GM18499 (cell line): ENCODE measurements around the gene MYPN.

Experiments used
- ATAC-seq: cut with Tn5 transposase; IDR thresholded peaks from one replicate; pipeline ENCODE4 v1.9.1; 2021; ENCODE audit warnings: moderate number of reproducible peaks; ENCODE audit not compliant: insufficient read depth, unreplicated experiment

Gene MYPN

DNA sequence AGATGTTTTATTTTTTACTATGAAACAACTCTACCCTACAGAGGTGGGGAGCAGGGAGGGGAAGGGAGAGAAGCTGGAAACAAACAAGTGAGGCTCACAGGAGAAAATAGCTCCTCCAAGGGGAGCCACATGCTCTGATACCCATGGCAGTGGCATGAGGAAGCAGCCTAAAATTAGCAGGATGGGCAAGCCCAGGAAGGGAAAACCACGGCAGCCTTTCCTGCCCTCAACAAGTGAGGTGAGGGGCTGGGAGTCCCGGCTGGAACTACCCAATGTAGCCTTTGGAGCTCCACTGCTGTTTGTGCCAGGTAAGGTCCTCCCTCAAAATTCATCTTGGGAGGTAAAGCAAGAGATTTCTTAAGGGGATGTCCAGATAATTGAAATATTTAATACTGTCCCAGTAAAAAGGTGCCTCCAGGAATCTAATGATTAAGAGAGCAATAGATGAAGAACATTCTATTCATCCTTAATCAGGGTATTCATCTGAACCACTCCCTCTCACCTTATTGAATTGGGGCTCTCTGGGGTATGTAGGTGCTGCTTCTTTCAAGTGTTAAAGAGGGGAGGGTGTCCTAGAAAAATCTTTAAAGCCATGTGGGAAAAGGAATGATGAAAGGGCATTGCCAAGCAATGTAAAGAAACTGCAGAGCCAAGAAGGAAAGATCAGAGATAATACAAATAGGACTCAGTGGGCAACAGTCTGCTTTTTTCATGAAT is 21.4 kb upstream of the MYPN start:
- ATAC-seq: no peak

DNA sequence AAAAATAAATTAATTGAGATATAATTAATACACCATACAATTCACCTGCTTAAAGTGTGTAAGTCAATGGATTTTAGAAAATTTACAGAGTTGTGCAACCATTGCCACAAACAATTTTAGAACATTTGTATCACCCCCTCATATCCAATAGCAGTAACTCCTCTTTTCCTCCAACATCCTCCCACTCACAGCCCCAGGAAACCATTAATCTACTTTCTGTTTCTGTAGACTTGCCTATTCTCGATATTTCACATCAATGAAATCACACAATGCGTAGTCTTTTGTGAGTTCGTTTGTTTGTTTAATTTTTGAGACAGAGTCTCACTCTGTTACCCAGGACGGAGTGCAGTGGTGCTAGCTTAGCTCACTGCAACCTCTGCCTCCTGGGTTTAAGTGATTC is 20.5 kb upstream of the MYPN start:
- no peak for ATAC-seq

DNA sequence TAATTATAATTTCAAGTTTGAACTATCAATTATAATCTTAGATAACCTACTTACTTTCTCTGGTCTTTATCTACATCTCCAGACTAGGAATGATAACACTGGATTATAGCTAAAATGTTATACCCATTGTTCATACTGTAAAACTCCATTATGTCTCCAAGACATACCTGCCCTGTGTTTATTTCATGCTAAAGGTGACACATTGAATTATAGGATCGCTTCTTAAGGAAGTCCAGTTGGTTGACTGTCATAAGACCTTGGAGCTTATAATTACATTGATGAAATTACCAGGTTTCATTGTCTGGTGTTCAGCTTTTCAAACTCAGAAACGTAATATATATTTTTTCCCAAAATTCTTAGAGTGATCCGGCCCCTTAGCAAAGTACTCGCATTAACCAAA is 18.7 kb upstream of the MYPN start:
- ATAC-seq: no peak

GRCh38 chr10:68092512-68092911 is 16.8 kb upstream of the MYPN start:
- ATAC-seq: no peak

DNA sequence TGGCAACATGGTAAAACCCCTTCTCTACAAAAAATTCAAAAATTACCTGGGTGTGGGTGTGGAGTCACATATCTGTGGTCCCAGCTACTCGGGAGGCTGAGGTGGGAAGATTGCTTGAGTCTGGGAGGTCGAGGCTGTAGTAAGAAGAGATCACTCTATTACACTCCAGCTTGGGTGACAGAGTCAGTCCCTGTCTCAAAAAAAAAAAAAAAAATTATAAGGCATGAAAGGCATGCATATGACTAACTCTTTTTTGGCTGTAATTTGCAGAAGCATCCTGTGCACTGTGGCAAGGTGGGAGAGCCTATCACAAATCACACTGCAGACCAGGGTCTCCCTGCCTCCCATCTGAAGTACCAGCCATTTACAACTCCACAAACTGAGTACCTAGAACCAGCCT is 14.1 kb upstream of the MYPN start:
- no peak for ATAC-seq

DNA sequence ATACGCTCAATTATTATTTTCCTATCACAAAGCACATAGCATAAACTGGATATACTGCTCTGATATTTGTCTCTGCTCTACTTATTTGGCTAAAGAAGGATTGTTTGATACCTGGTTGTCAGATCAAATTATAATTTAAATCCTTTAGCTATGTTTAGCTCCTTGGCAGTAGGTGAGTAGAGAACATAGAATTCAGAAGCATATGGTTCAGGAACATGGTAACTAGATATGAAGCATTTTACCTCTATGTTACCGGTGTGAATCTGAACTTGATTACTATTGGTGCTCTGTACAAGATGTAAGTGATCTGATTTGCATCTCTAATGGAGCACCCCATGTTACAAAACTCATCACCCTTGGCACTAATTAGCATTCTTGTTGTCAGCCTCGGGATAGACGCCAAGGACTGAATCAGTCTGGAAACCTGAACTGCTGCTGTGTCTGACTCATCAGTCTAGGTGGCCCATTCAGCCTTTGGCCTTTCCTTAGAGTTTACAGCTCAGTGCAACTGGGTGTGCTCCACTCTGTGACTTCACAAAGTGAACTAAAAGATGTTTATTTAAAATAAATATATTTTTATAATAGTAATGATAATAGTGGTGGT is 12.3 kb upstream of the MYPN start:
- no peak for ATAC-seq

GRCh38 chr10:68099736-68100135 is 9.6 kb upstream of the MYPN start:
- ATAC-seq: no peak

DNA sequence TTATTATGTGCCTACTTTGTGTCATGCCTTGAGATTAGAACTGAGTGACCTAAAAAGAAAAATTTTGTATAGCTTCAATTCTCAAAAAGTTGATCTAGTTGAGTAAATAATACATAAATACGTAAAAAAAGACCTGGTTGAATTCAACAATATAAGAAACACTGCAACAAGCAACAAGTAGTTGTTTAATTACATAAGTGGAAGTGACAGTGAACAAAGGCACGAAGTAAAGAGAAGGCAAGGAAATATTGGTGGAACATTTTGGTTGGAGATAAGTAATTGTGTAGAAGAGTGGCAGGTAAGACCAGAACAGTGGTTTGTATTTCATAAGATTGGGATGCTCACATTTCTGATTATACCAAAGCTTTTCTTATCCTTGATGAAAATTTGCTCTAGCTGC is 8.2 kb upstream of the MYPN start:
- no peak for ATAC-seq

DNA sequence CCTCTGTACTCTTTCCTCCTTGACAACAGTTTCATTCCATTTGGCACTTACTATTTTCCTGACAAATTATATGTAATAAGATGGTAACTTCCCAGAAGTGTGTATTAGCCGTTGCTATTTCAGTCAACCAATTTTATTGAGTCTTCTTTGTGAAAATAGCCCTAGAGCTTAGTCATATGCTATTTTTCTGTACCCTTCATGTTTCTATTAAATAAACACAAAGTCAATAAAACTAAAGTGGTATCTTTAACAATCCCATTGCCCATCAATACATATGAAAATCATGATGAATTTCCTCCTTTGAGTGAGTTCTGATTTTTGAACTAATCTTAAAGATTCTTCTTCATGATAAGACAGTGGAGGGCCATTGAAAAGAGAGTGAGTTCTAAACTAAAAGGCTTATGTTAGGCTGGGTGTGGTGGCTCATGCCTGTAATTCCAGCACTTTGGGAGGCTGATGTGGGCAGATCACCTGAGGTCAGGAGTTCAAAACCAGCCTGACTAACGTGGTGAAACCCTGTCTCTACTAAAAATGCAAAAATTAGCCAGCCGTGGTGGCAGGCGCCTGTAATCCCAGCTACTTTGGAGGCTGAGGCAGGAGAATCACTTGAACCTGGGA is 5.9 kb upstream of the MYPN start:
- ATAC-seq: no peak

- ATAC-seq: no peak
Observed at GRCh38 chr10:68103901-68104300, 5.4 kb upstream of the MYPN start.

- no peak for ATAC-seq
Observed at GRCh38 chr10:68105820-68106219, 3.5 kb upstream of the MYPN start.

- ATAC-seq: no peak
Observed at GRCh38 chr10:68106656-68107055, 2.6 kb upstream of the MYPN start.

- no peak for ATAC-seq
Observed at GRCh38 chr10:68107651-68108050, 1.6 kb upstream of the MYPN start.

DNA sequence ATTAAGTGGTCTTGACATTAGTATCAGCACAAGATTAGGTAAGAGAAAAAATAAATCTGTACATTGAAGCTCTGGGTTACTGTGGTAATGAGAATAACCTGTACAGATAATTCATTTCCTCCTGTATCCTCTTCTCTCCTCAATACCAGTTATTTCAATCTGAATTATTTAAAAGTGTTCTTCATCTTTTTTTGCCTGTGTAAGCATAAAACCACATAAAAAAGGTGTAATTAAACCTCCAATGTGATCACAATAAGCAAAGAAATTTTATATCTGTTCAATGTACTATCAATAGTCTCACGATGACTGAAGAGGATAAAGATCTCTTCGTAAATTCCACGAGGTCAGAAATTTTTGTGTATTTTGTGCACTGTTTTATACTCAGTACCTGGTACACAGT is 1.2 kb upstream of the MYPN start:
- no peak for ATAC-seq

DNA sequence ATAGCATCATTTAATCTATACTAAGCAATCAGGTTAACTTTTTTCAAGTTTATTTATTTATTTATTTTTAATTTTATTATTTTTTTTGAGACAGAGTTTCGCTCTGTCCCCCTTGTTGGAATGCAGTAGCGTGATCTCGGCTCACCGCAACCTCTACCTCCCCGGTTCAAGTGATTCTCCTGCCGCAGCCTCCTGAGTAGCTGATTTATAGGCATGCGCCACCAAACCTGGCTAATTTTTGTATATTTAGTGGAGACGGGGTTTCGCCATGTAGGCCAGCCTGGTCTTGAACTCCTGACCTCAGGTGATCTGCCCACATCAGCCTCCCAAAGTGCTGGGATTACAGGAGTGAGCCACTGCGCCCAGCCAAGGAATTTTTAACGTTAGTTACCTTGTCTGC is 635 bp upstream of the MYPN start:
- no peak for ATAC-seq

DNA sequence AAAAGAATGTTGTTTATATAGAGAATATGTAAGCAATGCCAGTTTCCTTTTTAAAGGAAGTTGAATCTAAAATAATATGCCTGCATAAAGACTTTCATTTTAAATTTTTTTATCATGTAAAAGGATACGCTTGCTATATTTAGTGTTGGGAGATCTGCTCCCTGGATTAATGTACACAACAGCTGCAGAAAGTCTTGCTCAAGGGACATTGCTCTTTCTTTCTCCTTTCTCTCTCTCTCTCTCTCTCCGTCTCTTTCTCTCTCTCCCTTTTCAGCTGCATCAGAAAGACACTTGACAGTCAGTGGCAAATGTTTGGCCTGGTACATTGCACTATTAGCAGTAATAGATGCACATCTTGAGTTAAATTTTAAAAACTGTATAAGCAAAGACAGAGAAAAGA is 739 bp downstream of the MYPN start:
- no peak for ATAC-seq

DNA sequence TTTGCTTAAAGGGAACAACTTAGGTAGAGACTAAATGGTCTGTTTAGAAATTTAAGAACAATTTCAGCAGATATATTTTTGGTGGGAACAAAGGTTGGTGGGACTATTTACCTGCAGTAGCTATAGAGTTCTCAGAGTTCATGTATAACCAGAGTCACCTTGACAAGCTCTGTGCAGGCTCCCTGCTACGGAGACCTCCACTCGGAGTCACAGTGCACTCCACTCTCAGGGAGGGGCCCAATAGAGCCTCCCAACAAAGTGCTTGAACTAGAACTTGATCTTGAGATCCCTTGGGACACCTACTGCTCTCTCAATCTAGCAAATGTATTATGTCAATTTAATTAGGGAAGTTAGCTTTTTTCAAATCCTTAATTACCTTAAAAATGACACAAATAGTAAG is 2.3 kb downstream of the MYPN start:
- no peak for ATAC-seq

- no peak for ATAC-seq
Observed at GRCh38 chr10:68112837-68113236, 3.5 kb downstream of the MYPN start.

DNA sequence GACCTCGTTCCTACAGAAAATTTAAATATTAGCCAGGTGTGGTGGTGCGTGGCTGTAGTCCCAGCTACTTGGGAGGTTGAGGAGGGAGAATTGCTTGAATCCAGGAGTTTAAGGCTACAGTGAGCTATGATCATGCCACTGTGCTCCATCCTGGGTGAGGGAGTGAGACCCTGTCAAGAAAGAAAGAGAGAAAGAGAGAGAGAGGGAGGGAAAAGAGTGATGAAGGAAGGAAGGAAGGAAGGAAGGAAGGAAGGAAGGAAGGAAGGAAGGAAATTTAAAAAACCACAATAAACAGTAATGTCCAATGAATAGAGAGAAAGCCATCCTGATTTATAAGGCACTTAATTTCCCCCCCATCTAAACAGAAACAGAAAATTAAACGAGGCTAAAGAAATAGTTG is 9.4 kb downstream of the MYPN start:
- no peak for ATAC-seq

DNA sequence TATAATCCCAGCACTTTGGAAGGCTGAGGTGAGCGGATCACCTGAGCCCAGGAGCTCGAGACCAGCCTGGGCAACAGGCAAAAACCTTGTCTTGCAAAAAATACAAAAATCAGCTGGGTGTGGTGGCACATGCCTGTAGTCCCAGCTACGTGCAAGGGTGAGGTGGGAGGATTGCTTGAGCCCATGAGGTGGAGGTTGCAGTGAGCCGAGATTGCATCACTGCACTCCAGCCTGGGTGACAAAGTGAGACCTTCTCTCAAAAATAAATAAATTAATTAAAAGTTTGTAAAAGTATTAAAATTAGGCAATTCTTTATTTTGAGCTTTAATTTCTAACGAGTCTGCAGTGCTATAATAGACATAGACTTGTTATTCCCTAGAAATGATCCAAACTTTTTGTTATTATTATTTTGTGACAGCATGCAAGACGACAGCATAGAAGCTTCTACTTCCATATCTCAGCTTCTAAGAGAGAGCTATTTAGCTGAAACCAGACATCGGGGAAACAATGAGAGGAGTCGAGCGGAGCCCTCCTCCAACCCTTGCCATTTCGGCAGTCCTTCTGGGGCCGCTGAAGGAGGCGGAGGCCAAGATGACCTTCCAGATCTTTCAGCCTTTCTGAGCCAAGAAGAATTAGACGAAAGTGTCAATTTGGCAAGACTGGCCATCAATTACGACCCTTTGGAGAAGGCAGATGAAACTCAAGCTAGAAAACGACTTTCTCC is 11.9 kb downstream of the MYPN start:
- ATAC-seq: no peak

DNA sequence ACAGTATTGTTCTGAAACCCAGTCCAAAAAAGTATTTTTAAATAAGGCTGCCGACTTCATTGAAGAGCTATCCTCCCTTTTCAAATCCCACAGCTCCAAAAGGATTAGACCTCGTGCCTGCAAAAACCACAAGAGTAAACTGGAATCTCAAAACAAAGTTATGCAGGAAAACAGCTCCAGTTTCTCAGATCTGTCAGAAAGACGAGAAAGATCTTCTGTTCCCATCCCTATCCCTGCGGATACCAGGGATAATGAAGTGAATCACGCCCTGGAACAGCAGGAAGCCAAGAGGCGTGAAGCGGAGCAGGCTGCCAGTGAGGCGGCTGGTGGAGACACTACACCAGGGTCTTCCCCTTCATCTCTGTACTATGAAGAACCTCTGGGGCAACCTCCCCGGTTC is 12.6 kb downstream of the MYPN start:
- no peak for ATAC-seq
